T-helper 9 cell (primary cell): Measurements from ENCODE around the gene CARD10.
"Not testable (repeated sequence)": the region's sequence is repeated elsewhere in the genome, so short reads cannot be mapped to it uniquely, and the experiment has no call there.

Source experiments
- DNase-seq: peaks from one replicate; pipeline ENCODE4 v3.0.0-alpha.2; 2020

Gene CARD10

DNA sequence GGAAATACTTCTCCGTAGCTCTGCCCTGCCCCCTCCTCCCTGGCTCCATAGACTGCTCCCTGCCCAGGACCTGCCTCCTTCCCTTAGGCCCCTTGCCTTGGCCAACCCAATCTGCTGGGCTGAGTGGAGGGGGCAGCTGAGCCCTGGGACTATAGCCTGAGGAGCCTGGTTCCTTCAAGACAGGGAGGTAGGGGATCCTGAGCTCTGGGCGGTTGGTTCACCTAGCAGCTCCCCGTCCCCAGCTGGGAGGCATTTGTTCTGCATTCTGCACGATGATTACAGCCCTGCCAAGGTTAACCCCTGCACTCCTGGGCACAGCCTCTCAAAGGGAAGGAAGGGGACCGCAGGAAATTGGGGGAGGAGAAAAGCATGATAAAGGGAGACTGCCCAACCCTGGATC is 37.5 kb upstream of the CARD10 start:
- DNase-seq = no peak

DNA sequence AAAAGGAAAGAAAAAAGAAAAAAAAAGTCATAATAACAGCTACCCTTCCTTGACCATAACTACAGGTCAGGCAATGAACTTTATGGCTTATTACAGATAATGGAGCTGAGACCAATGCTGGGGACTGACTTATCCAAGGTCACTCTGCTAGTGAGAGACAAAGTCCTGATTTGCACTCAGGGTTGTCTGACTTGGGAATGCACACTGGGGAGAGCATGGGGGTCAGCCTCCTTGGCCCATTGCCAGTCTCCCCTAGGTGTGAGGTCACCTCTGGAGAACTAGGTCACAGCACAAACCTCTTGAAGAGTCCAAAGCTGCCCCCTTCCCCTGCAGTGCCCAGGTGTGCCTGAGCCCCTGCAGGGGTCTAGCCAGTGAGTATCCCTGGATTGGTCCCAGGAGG is 35.8 kb upstream of the CARD10 start:
- DNase-seq = no peak

DNA sequence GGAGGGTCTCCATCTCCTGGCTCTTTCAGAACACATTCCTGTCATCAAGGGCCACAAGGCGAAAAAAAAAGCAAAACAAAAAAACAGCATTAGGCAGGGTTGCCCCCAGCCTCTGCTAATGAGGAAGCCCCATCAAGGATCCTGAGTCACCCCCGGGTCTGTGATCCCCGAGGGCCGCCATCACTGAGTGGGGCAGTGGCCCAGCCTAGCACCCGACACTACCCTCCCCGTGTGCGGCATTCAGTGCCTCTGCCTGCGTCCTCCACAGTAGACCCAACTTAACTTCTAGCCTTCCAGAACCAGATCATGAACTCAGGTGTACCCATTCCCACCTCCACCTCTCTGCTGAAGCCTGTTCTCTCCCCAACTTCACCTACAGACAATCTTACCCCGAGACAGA is 34.5 kb upstream of the CARD10 start:
- no peak for DNase-seq

DNA sequence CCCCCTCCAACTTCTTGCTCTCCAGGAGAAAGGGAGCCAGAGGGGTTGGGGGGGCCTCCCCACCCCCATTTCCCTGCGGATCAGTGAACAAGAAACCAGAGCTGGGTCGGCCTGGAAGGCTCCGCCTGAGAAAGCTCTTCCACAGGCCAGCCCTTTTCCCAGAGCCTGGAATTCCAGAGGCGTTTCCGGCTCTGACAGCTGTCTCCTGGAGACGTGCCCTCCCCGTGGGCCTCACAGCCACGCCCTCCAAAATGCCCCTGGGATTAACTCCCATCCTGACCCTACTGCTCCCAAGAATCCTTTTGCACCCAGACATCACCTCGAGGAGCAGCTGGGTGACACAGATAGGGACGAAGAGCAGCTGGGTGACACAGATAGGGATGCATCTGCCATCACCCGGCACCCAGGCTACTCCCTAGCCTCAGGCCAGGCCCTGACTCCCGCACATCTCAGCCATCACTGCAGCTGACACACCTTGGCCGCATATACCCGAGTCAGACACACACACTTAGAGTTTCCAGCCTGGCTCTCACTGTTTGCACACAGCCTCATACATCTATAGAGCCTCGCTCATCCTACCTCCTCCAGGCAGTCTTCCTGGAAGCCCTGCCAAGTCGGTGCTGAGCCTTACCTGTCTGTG is 33.4 kb upstream of the CARD10 start:
- DNase-seq = no peak

DNA sequence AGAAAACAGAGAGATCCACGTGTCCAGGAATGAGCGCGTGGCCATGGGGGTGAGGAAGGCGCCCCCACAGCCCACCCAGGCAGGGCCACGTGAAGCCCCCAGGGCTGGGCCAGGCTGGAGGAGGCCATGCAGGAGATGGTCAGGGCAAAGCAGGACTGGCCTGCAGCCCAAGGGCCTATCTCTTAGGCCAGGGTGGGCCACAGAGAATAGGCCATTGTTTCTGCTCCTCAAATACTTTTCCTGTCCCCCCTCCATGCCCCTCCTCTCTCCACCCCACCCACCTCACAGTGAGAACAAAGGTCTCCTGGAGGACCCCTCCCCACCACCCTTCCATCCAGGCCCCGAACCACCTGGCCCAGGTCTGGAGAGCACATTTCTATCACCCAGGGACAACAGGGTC is 32.8 kb upstream of the CARD10 start:
- no peak for DNase-seq

DNA sequence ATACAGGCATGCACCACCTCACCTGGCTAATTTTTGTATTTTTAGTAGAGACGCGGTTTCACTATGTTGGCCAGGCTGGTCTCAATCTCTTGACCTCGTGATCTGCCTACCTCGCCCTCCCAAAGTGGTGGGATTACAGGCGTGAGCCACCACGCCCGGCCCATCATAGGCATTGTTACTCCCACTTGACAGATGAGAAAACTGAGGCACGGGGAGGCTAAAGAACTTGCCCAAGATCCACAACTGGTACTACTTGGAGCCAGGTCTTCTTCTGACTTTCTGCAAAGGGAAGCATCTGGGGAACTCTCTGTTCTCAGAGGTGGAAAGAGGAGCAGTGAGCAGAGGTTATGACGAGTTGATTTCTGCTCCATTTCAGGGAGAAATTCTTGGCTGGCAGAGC is 31.7 kb upstream of the CARD10 start:
- not testable (repeated sequence) for DNase-seq

DNA sequence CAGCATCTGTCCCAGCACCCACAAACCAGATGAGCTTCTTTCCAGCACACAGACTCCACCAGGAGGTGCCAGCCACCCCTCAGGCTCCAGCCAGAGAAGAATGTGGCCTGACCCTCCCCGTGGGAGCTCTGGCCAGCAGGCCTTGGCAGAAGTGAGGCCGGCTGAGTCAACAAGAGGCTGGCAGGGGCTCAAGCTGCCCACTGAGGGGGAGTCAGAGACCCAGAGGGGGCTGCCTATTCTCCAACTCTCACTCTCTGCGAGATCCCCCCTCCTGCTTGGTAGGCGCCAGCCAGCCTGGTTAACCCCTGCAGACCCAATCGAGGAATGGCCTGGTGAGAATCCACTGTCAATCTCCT is 30.5 kb upstream of the CARD10 start:
- DNase-seq = no peak

DNA sequence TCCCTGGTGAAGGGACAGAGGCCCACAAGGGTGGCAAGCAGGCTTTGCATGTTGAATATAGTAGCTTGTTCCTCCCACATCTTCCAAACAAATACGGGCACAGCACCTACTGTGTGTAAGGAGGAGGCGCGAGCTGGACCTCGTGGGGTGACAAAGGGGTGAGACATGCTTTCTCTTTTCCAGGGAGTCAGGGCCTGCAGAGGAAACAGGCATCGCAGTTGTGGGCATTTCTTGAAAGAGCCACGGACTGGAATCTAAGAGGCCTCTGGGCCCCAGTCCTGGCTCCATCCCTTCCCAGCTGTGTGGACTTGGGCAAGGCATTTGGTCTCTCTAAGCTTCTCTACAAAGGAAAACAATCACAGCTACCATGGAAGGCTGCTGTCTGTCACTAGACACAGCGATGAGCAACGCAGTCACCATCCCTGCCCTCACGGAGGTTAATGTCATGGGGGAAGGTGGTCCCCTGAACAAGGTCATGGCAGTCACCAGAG is 28.1 kb upstream of the CARD10 start:
- no peak for DNase-seq

DNA sequence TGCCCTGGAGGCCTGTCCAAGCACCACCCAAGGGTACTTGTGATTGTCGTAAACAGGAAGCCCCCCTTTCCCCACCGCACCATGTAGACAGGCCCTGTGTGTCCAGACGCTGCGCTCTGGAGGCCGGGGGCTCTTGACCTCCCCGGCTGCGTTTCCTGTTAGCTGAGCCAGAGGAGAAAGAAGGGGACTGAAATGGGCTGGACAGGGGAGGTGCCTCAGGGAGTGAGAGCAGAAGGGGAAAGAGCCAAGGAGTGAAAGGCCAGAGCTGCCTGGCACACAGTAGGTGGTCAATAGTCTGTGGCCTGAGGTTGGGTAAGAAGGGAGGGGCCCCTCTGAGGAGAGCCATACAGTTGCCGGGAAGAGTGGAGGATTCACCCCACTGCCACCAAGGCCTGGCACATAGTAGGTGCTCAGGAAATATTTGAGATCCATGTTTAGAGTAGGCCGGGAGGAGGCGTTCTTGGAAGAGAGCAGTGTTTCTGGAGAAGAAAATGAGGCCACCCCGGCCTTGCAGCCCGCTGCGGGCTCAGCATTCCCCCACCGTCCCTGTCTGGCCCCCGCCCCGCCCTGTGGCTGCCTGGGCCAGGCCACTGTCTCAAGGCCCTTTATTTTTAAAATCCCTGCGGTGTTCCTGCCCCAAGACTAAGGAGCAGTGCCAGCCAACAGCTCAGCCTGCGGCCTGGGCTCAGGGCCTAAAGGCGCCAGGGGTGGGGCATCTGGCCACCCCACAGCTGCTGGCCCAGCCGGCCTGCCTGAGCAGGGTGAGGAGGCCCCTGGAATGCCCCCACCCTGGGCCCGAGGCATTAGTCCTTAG is 27.4 kb upstream of the CARD10 start:
- no peak for DNase-seq

DNA sequence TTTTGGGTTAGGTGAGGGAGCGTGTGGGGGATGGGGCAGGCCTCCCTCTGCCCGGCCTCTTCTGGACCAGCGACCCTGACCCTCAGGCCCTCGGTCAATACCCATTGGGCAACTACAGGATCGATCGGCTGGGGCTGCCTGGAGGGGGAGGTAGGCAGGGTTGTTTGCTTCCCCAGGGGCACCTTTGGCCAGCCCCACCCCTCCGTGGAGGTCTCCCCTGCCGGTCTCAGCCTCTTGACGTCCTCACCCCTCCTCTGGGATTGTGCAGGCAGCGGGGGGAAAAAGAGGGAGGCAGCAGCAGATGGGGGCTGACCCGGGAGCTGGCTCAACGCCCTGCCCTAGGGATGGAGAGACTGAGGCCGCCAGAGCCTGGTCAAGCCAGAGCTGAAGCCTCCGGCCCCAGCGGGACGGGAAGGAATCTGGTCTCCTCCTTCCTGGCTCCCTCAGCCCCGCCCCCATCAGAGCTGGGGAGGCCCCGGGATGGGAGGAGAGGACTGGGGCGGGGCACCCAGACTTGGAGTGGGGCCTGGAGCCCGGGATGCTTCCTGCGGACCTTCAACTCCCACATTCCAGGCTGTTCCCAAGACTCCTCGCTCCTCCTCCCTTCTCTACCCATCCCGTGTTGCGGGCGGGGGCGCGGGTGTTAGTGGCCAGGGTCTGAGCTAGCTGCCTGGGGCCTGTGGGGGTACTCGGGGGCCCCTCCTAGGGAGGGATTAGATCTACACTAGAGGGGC is 26.7 kb upstream of the CARD10 start:
- DNase-seq = no peak

DNA sequence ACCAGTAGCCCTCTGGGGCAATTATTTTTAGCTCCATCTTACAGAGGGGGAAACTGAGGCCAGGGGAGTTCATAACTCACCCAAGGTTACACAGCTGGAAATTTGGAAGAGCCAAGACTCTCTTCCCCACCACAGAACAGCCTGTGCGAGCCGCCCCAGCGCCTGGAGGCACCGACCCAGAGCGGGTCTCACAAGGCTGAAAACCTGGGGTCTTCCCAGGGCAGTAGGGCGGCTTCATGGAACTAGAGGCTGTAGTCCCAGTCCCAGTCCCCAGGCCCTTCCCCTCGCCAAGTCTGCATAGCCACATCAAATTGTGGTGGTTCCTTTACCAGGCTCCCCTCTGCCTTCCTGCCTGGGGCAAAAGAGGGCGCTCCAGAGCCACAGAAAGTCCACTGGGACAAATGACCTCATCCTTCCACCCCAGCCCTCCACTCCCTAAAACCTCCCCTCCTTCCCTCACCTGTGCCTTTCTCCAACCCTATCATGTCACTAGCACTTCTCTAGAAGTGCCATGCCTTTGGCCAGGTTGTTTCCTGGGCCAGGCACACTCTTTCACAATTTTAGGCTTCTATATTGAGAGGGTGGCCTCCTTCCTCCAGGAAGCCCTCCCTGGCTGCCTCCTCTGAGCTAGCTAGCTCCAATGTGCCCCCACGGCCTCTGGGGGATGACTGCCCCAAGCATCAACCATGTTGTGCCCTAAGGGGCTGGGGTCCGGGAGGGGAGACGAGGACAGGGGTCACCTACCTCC is 25.9 kb upstream of the CARD10 start:
- DNase-seq = peak; percentile 29

DNA sequence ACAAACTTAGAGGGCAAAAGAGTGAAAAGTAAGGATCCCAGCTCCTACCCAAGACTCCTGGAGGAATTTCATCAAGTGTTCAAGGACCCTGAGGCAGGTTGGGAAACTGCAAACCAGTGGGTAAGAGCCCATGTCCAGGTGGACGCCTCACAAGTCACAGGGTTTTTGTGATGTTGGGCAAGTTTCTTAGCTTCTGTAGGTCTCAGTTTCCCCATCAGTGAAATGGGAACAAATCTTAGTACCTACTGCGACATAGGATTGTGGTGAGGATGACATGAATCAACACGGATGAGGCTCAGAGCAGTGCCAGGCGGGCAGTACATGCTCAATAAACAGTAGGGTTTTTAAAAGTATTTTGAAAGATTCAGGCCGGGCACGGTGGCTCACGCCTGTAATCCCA is 23.7 kb upstream of the CARD10 start:
- no peak for DNase-seq

DNA sequence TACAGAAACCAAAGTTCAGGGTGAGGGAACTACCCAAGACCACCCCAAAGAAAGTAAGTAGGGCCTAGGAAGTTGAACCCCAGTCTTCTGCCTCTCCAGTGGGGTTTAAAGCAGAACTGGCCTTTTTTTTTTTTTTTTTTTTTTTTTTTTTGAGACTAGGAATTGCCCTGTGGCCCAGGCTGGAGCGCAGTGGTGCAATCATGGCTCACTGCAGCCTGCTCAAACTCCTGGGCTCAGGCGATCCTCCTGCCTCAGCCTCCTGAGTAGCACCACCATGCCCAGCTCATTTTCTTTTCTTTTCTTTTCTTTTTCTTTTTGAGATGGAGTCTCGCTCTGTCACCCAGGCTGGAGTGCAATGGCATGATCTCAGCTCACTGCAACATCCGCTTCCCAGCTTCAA is 23.2 kb upstream of the CARD10 start:
- not testable (repeated sequence) for DNase-seq

DNA sequence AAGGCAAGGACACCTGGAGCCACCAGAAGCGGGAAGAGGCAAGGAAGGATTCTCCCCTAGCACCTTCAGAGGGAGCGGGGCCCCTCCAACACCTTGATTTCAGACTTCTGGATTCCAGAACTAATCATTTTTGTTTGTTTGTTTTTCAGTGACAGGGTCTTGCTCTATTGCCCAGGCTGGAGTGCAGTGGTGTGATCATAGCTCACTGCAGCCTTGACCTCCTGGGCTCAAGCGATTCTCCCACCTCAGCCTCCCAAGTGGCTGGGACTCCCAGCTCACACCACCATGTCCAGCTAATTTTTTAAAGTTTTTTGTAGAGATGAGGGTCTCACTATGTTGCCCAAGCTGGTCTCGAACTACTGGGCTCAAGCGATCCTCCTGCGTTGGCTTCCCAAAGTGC is 20.6 kb upstream of the CARD10 start:
- not testable (repeated sequence) for DNase-seq

DNA sequence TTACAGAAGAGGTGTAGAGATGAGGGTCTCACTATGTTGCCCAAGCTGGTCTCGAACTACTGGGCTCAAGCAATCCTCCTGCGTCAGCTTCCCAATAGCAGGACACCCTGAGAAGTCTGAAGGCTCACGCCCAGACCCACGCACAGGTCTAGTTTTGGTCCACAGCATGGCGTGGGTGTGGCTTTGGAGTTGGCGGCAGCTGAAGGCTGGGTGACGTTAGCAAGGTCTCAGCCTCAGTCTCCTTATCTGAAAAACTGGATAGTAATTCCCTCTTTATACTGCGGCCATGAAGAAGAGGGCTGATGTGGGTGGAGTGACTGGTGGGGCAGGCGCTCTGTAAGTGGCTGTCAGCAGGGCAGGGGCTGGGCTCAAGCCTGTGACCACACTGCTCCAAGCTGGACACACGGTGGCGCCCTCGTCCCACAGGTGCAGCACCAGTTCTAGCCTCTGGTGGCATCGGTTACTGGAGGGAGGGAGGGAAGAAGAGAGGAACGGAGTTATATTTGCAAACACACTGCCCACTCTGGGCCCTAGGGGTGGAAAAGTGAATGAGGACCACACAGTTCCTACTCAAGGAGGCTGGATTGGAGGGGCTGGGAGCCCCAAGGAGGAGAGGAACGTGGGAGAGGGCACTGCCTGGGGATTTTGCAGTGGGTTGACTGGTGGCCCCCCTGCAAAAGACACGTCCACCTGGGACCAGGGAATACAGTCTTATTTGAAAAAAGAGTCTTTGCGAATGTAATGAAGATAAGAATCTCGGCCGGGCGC is 19.6 kb upstream of the CARD10 start:
- peak; percentile 88 for DNase-seq

DNA sequence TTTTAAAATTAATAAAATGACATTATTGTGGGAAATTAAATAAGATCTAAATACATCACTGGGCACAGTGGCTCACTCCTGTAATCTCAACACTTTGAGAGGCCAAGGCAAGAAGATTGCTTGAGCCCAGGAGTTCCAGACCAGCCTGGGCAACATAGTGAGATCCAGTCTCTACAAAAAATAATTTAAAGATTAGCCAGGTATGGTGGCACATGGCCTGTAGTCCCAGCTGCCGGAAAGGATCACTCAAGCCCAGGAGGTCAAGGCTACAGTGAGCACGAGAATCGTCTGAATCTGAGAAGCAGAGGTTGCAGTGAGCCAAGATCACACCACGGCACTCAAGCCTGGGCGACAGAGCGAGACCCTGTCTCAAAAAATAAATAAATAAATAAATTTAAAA is 15.9 kb upstream of the CARD10 start:
- DNase-seq = no peak

DNA sequence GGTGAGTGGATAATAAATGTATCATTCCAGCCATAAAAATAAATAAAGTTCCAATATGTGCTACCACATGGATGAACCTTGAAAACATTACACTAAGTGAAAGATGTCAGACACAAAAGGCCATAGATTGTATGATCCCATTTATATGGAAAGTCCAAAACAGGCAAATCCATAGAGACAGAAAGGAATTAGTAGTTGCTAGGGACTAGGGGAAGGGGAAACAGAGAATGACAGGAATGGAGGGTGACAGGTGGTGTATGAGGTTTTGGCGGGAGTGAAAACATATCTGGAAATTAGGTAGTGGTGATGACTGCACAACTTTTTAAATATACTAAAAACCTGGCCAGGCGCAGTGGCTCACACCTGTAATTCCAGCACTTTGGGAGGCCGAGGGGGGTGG is 15.2 kb upstream of the CARD10 start:
- DNase-seq = no peak

DNA sequence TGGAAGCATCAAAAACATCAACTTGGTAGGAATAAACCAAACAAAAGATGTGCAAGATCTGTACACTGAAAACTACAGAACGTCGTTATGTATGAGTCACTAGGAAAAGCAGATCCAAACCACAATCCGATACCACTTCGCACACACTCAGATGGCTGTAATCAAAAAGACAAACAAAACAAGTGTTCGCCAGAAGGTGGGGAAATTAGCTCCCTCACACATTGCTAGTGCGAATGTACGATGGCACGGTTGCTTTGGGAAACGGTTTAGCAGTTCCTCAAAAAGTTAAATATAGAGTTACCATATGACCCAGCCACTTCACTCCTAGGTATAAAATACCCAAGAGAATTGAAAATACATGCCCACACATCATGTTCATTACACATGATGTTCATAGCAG is 14.8 kb upstream of the CARD10 start:
- DNase-seq = no peak

DNA sequence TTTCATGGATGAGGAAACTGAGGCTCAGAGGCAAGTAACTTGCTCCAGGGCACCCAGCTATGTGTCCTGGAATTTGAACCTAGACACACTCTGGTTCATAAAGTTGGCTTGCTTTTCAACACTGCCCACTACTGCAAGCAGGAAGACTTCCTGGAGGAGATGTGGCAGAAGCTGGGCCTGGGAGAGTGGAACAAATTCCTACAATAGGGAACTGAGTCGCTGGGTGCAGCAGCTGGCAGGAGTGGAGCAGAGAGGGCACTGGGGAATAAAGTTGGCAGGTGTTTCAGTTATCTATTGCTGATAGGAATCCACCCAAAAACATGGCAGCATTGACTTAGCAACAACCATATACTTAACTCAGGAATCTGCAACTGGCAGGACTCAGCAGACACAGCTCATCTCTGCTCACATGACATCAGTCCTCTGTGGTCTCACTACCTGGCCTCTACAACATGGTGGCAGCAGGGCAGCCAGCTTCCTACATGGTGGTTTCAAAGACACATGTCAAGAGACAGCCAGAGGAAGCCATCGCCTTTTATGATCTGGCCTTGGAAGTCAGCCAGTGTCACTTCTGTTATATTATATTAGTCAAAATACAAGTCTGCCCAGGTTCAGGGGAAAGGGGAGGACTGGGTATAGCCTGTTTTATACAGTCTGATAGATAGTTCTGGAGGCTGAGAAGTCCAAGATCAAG is 10.6 kb upstream of the CARD10 start:
- DNase-seq = no peak

DNA sequence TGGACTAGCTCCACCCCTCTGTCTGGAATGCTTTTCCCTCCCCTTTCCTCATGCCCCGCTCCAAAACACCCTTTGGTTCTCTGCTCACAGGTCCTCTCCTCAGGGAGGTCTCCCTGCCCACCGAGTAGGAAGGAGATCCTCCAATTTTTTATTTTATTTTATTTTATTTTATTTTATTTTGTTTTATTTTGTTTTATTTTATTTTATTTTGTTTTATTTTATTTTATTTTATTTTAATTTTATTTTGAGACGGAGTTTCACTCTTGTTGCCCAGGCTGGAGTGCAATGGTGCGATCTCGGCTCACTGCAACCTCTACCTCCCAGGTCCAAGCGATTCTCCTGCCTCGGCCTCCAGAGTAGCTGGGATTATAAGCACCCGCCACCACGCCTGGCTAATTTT is 8.7 kb upstream of the CARD10 start:
- not testable (repeated sequence) for DNase-seq

DNA sequence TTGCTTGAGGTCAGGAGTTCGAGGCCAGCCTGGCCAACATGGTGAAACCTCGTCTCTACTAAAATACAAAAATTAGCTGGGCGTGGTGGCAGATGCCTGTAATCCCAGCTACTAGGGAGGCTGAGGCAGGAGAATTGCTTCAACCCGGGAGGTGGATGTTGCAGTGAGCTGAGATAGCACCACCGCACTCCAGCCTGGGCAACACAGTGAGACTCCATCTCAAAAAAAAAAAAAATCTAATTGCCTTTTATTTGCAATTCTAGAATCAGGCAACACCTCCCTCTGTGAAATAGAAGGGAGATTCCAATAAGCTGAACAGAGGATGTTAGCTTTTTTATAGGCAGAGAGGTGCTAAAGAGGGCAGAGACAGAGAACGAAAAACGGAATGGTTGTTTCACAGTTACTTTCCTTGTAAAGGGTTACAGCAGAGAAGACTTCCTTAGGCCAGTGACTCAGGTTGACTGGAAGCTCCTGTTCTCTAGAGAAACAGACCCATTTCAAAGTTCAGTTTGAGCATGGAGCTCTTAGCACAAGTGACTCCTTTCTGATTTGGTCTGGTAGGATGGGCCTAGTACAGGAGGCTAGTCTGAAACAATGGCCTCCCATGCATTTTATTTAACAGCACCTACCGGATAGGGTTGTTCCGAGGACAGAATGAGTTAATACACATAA is 8.0 kb upstream of the CARD10 start:
- not testable (repeated sequence) for DNase-seq
